Stomach (tissue), 4 donors: ENCODE measurements around the gene MACROD1.

Experiments used
- POLR2A ChIP-seq, 4 donors: fragments of 450-650 bp; IDR thresholded peaks; one replicate each; pipeline ENCODE4 v1.6.1; 2016; ENCODE audit warnings: antibody characterized with exemption in 4 of 4, control low read depth in 2 of 4, mild to moderate bottlenecking in 1 of 4, moderate library complexity in 1 of 4
- POLR2AphosphoS5 ChIP-seq, 3 donors: sonication (generic); formaldehyde crosslinking; IDR thresholded peaks; one replicate each; pipeline ENCODE4 v1.6.1; 2016; ENCODE audit warnings: antibody characterized with exemption in 3 of 3

- TF ChIP-seq POLR2A (IDR thresholded peaks at IDR 0.05): no peak
- TF ChIP-seq POLR2AphosphoS5 (IDR thresholded peaks at IDR 0.05): no peak
Measured at GRCh38 chr11:63961608-63962412, 204.1 kb downstream of the MACROD1 start.
